Stimulated activated CD8-positive, alpha-beta memory T cell treated with anti-CD3 and anti-CD28 coated beads, Interleukin-12 subunit alpha, Interleukin-12 subunit beta, amount 100 ng/mL, for 4 hours (primary cell): ENCODE measurements around the gene NFIX.

Experiments
- DNase-seq: peaks from one replicate; pipeline ENCODE4 v3.0.0-alpha.2; 2020; ENCODE audit warnings: low read depth

The NFIX gene

GRCh38 chr19:13022111-13022858 lies 27.0 kb downstream of the NFIX start:
- no peak for DNase-seq

GRCh38 chr19:13022859-13023636 lies 27.8 kb downstream of the NFIX start:
- no peak for DNase-seq

- DNase-seq: no peak
Observed at GRCh38 chr19:13023656-13024055, 28.4 kb downstream of the NFIX start.

GRCh38 chr19:13024126-13024950 lies 29.1 kb downstream of the NFIX start:
- DNase-seq: no peak

DNA sequence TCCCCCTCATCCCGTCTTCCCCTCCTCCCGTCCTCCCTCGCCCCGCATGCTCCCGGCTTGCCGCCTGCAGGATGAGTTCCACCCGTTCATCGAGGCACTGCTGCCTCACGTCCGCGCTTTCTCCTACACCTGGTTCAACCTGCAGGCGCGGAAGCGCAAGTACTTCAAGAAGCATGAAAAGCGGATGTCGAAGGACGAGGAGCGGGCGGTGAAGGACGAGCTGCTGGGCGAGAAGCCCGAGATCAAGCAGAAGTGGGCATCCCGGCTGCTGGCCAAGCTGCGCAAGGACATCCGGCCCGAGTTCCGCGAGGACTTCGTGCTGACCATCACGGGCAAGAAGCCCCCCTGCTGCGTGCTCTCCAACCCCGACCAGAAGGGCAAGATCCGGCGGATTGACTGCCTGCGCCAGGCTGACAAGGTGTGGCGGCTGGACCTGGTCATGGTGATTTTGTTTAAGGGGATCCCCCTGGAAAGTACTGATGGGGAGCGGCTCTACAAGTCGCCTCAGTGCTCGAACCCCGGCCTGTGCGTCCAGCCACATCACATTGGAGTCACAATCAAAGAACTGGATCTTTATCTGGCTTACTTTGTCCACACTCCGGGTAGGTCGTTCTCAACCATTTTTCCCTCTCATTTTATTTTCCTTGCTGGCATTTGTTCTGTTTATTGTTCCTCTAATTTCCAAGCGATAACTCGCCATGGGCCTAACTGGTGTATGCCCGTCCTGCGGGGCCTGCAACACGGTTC lies 29.8 kb downstream of the NFIX start:
- no peak for DNase-seq

DNA sequence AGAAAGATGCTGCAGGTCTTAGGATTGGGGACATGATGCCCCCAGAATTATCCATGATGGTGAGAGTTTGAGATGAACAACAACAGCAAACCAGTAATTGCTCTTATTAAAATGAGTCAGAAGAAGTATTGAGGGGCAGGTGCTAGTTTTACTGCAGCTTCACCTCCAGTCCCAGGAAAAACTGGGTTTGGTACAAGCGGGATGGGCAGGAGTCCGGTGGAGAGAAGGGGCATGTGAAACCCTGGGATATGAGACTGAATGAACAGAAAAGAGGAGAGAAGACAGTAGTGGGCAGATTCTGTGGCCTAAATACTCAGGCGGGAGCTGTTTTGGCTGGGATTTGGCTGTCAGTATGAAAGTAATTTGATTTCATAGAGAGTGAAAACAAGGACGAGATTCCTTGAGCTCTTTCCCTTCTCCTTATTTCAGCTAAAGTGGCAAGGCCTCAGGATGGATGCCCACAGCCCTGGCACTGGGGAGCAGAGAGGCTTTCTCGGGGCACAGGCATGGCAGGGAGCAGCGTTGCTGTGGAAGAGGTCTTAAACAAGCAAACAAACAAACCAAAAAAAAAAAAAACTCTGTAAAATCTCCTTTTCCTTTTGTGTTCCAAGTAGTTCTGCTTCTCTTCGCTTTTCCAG lies 30.7 kb downstream of the NFIX start:
- no peak for DNase-seq

DNA sequence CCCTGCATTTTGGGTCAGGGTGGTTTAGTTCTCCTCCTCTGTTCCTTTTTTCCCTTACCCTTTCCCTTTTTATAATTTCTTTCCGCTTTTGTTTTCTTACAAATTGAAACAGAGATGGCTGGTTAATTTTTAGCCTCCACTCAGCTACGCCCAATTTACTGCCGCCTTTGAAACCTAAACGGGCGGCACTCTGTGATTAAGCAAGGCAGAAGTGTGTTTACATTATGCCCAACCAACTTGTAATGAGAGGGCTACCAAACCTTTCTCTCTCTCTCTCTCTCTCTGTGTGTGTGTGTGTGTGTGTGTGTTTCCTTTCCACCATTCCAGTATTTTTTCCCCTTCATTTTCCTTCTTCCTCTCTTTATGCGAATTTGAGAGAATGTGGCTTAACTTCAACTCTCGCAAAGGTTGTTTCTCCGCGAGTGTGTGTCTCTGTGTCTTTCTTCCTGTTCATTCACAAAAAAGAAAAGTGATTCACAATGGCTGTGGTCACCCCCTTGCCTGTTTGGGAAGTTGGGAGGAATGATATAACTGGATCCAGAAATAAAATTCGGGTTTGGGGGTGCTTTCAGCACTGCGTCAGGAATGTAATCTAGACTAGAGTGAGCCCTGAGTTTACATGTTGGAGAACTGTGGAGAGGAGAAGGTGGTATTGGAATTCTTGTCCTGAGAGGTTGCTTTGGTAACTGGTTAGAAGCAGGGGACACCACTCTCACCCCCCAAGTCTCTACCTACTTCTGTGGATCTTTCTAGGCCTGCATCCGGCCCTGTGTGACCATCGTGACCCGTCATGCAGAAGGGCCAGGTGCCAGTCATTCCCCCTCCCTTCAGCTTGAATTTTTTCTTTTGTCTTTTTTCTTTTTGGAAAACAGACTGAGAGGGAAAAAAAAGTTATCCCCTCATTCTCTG lies 31.4 kb downstream of the NFIX start:
- DNase-seq: no peak

DNA sequence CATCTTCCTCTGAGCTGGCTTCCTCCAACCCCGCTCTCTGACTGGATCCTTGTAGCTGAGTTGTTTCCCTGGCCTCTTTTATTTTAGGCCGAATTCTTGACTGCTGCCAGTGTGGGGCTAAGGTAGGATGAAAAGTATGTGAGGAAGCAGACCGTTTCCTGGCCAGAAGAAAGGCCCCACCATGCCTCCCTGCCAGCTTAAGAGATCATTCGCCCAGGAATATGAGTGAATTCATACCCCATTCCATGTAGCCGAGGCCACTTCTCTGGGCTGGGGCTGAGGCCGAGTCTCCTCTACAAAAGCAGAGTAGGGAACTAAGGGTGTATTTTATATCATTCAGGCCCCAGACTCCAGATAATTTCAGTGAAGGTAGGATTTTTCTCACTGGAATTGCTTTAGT lies 32.3 kb downstream of the NFIX start:
- DNase-seq: no peak

GRCh38 chr19:13028027-13028426 lies 32.8 kb downstream of the NFIX start:
- DNase-seq: no peak

DNA sequence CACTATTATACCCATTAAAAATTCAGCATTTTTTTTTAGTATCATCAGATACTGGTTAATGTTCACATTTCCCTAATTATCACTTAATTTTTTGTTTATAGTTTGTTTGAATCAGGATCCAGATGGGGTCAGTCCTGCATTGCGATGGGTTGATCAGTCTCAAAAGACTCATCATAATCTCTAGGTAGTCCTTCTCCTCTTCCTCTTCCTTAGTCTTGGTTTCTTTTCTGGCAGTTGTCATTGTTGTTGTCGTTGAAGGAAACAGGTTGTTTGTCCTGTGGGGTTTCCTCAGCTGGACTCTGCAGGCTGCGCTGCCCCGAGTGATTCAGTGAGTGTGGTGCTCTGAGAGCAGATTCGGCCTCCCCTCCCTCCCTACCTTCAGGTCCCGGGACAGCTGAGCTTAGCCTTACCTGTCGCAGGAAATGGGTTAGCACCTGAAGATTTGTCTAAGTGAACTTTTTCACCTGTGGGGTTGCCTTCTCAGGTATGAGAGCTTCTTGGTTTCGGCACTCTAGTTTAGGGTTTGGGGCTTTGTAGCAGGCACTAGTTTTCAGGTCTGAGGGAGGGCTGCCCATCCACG lies 34.1 kb downstream of the NFIX start:
- DNase-seq: no peak

- no peak for DNase-seq
Observed at GRCh38 chr19:13029893-13030292, 34.6 kb downstream of the NFIX start.

DNA sequence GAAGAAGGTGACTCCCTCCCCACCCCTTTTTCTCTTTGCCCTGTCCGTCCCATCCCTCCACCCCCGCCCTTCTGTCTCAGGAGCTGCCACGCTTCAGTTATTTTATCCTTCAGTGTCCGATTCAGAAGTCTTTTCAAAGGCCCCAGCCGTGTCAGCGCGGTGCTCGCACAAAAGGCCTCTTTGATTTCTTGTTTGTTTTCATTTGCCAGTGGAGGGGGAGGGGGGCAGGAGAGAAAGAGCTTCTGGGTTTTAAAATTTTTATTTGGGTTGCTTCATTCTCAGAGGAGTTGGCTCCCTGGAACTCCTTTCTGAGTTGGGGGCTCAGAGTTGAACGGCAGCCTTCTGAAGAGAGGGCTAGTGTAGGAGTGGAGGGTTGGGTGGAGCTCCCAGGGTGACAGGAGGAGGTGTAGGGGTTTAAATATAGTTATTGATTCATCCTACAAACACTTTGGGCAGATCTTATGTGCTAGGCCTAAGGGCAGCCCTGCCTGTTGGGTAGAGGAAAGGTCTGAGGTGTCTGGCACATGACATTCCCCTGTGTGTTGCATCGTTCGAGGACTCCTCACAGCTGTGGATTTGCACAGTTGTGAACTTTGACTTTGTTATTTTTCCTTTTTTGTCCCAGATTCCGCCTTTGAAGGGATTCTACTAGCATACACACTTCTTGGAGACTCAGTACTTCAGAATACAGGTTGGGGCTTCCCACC lies 36.8 kb downstream of the NFIX start:
- no peak for DNase-seq

DNA sequence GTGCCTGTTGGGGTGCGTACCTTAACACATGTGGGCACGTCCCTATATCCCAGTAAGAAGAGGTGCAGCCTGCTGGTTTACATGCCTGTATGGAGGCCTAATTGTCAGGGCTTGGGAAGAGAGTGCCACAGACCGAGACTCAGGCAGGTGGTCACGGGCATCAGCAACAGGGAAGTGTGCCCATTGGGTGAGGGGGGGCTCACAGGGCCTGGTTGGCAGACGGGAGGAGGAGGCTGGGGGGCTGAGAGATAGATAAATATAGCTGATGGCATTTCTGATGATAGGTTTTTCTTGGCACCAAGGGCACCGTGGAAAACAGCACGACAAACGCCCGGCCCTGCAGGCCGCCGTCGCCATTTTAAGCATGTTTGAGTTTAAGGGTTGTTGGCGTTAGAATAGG lies 37.6 kb downstream of the NFIX start:
- no peak for DNase-seq

DNA sequence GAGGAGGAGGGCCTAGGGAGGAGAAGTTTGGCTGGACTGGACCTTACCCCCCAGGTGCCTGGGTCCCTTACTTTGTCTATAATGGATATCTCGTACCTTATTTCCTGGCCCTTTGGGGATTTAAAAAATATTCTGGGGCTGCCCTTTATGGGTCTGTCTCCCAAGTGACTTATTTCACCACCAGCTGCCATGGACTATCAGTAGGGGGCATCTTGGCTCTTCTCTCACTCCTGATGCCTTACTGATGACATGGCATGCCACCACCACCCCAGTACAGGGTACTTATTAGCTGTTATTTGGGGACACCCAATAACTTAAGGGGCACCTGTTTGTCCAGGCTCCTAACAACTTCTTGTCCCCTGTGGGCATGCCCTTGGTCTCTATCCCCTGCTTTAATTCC lies 38.0 kb downstream of the NFIX start:
- DNase-seq: no peak

DNA sequence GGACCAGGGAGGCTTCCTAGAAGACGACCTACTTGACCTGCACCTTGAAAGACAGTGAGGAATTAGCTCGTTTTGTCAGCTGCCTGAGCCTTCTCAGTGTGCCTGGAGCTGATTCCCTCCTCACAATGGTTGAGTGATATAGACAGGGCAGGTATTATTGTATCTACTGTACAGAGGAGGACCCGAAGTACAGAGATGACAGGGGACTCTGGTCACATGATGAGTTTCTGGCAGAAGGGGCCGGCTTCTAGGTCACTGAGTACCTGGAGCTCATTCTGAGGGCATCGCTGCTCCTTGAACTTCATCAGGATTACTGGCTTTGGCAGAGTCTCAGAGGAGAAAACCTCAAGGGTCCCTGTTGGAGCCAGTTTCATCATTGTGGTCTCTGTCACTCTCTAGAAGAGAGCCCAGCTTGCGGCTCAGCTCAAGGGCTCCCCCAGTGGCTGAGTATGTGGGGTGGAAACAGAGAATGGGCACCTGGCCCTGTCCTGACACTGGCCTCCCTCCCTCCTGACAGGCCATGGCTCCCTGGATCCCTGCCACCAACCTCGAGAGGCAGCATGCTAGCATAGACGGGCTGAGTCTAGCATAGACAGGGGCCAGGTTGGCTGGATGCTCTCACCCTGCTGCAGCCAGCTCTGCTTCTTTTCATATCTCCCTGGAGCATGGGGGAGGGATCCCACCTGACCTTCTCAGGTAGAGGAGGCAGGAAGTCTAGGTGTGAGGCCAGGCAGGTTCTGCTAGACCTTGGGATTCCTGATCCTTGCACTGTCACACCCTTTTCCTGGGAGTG lies 38.7 kb downstream of the NFIX start:
- no peak for DNase-seq

DNA sequence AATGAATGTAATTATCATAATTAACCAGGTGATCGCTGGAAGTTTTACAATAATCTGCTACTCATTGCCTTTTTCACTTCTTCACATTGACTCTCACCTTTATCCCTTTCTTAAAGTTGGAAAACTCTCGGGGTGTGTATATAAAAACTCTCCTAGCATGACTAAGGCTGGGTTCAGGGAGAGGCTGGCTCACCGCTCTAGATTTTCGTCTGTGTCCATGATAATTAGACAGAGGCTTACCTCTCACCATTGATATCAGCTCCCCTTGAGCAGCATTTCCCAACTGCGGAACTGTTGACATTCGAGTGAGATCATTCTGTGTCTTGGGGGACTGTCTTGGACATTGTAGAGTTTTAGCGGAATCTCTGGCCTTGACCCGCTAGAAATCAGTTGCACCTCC lies 39.4 kb downstream of the NFIX start:
- no peak for DNase-seq

- no peak for DNase-seq
Observed at GRCh38 chr19:13035820-13036365, 40.6 kb downstream of the NFIX start.

- no peak for DNase-seq
Observed at GRCh38 chr19:13036366-13036976, 41.2 kb downstream of the NFIX start.
